GM23338 (cell line): ENCODE data around the gene RAI14. TPM values are rescaled to one million over a fixed set of nuclear protein-coding genes. Genes with fewer than 3 reads are reported as not detected.
A peak's percentile ranks its signal among the peaks of the same experiment; 100 is the strongest.

Experiments used
- ATAC-seq: fragments of 200-7000 bp; cut with Tn5 transposase; 3 replicates; pipeline ENCODE4 v1.9.1; 2020
- DNase-seq: peaks from one replicate; pipeline ENCODE4 v3.0.0-alpha.2; 2015; ENCODE audit warnings: low spot score
- H2AFZ ChIP-seq: fragments of 200-600 bp; sonication (generic); 2 replicates; pipeline ENCODE4 v1.8.0; 2016; ENCODE audit warnings: antibody characterized with exemption, mild to moderate bottlenecking, moderate library complexity
- H3F3A ChIP-seq: fragments of 200-600 bp; sonication (generic); replicated peaks from 2 replicates; pipeline ENCODE4 v1.8.0; 2017; ENCODE audit warnings: antibody characterized with exemption, mixed run types, low read depth
- H3K27ac ChIP-seq: fragments of 200-600 bp; sonication (generic); 2 replicates; pipeline ENCODE4 v1.6.1; 2016; ENCODE audit warnings: low read depth
- H3K27me3 ChIP-seq: fragments of 200-600 bp; sonication (generic); 2 replicates; pipeline ENCODE4 v1.8.0; 2016; ENCODE audit warnings: mild to moderate bottlenecking, mixed run types, moderate library complexity; ENCODE audit not compliant: insufficient read depth
- H3K36me3 ChIP-seq: fragments of 200-600 bp; sonication (generic); 2 replicates; pipeline ENCODE4 v1.8.0; 2016; ENCODE audit warnings: mild to moderate bottlenecking; ENCODE audit not compliant: insufficient read depth
- H3K4me1 ChIP-seq: fragments of 200-600 bp; sonication (generic); 2 replicates; pipeline ENCODE4 v1.8.0; 2016; ENCODE audit warnings: mild to moderate bottlenecking, moderate library complexity; ENCODE audit not compliant: insufficient read depth
- H3K4me2 ChIP-seq: fragments of 200-600 bp; sonication (generic); 2 replicates; pipeline ENCODE4 v1.7.1; 2017; ENCODE audit warnings: mixed run types
- H3K4me3 ChIP-seq: fragments of 200-600 bp; sonication (generic); 2 replicates; pipeline ENCODE4 v1.6.1; 2016; ENCODE audit warnings: mixed run types
- H3K79me2 ChIP-seq: fragments of 200-600 bp; sonication (generic); replicated peaks from 2 replicates; pipeline ENCODE4 v1.8.0; 2017; ENCODE audit warnings: mild to moderate bottlenecking; ENCODE audit not compliant: insufficient read depth
- H3K9me2 ChIP-seq: fragments of 200-600 bp; sonication (generic); 2 replicates; pipeline ENCODE4 v1.8.0; 2017; ENCODE audit not compliant: insufficient read depth
- H4K20me1 ChIP-seq: fragments of 200-600 bp; sonication (generic); replicated peaks from 2 replicates; pipeline ENCODE4 v1.8.0; 2017; ENCODE audit warnings: mild to moderate bottlenecking; ENCODE audit not compliant: insufficient read depth
- H3K27ac Mint-ChIP-seq: 2 replicates; pipeline ENCODE4 v1.8.0; 2020; ENCODE audit warnings: inconsistent platforms, mild to moderate bottlenecking, moderate library complexity, mixed read lengths
- H3K27me3 Mint-ChIP-seq: 3 replicates; pipeline ENCODE4 v1.8.0; 2022; ENCODE audit warnings: low read depth, mild to moderate bottlenecking, moderate library complexity, mixed read lengths, inconsistent platforms; ENCODE audit not compliant: insufficient read depth, poor library complexity
- H3K36me3 Mint-ChIP-seq: 3 replicates; pipeline ENCODE4 v1.8.0; 2021; ENCODE audit warnings: low read depth, mild to moderate bottlenecking, inconsistent platforms, moderate library complexity, mixed read lengths
- H3K4me1 Mint-ChIP-seq: 3 replicates; pipeline ENCODE4 v1.8.0; 2020; ENCODE audit warnings: mild to moderate bottlenecking, inconsistent platforms, mixed read lengths
- H3K4me3 Mint-ChIP-seq: 3 replicates; pipeline ENCODE4 v1.8.0; 2021; ENCODE audit warnings: moderate library complexity, mild to moderate bottlenecking, inconsistent platforms, mixed read lengths
- H3K9me3 Mint-ChIP-seq: 3 replicates; pipeline ENCODE4 v1.8.0; 2020; ENCODE audit warnings: moderate library complexity, mild to moderate bottlenecking, inconsistent platforms, mixed read lengths
- CREB1 ChIP-seq: fragments of 250-450 bp; sonication (Bioruptor Pico); IDR thresholded peaks from 2 replicates; pipeline ENCODE4 v1.5.0; 2020; ENCODE audit warnings: low read depth, mild to moderate bottlenecking, moderate library complexity
- ETS1 ChIP-seq: IDR thresholded peaks from 2 replicates; pipeline ENCODE4 v1.6.1; 2016; ENCODE audit warnings: antibody characterized with exemption
- EZH2 ChIP-seq: fragments of 200-600 bp; sonication (generic); IDR thresholded peaks from one replicate; pipeline ENCODE4 v1.8.0; 2017; ENCODE audit warnings: antibody characterized with exemption, mild to moderate bottlenecking, low read depth; ENCODE audit not compliant: unreplicated experiment
- EZH2phosphoT487 ChIP-seq: fragments of 200-600 bp; sonication (generic); IDR thresholded peaks from one replicate; pipeline ENCODE4 v1.8.1; 2018; ENCODE audit warnings: antibody characterized with exemption; ENCODE audit not compliant: unreplicated experiment
- JUNB ChIP-seq: IDR thresholded peaks from one replicate; pipeline ENCODE4 v1.6.1; 2016; ENCODE audit warnings: antibody characterized with exemption; ENCODE audit not compliant: unreplicated experiment
- REST ChIP-seq: IDR thresholded peaks from one replicate; pipeline ENCODE4 v1.6.1; 2018; ENCODE audit warnings: antibody characterized with exemption; ENCODE audit not compliant: unreplicated experiment
- STAT1 ChIP-seq: IDR thresholded peaks from one replicate; pipeline ENCODE4 v1.6.1; 2016; ENCODE audit warnings: antibody characterized with exemption; ENCODE audit not compliant: unreplicated experiment
- ZNF114 ChIP-seq: fragments of 250-450 bp; sonication (Bioruptor Pico); IDR thresholded peaks from 2 replicates; pipeline ENCODE4 v1.5.0; 2020; ENCODE audit warnings: mild to moderate bottlenecking, moderate library complexity
- ZNF462 ChIP-seq: fragments of 250-450 bp; sonication (Bioruptor Pico); IDR thresholded peaks from 2 replicates; pipeline ENCODE4 v1.5.0; 2020; ENCODE audit warnings: mild to moderate bottlenecking, moderate library complexity
- polyA plus RNA-seq: library from polyadenylated mRNA; unstranded; fragments of >200 nt; fragmentation: Nextera tagmentation; extraction: Ambion mirVana; gene quantifications from 2 replicates; pipeline ENCODE4 v1.2.1, GENCODE V29; 2016
- total RNA-seq: library from RNA; depleted of rRNA; stranded (reverse); fragments of >200 nt; shearing (Covaris generic); gene quantifications from 2 replicates; pipeline ENCODE4 v1.2.3, GENCODE V29; 2014
- TF ChIP-seq, protein P1 (sequence below), 2 experiments: fragments of 200-600 bp in 1 of 2; sonication (generic) in 1 of 2; conservative IDR thresholded peaks; 2 replicates each; pipeline versions ENCODE4 v1.5.1 to v1.6.1; 2016 to 2017; ENCODE audit warnings: antibody characterized with exemption in 2 of 2, low read depth in 2 of 2, mild to moderate bottlenecking in 2 of 2, moderate library complexity in 1 of 2

Gene RAI14
- total and polyA plus RNA-seq, 2 experiments from 2014 or later: 58.8 to 95.8 TPM

DNA sequence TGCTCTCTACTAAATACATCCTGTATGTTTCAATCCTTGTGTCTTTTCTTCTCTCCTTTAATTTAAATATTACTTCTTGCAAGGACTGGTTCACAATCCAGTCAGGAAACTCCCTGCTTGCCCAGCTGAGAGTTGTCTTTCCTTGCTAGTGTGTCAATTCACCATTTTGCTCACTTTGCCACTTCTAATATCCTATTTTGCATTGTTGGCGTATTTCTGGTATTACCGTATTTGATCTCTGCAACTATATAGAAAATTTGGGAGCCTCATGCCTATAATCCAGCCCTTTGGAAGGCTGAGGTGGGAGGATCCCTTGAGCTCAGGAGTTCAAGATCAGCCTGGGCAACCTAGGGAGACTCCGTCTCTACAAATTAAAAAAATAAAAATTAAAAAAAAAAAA is 92.3 kb downstream of the RAI14 start (continued):
- no peak for TF ChIP-seq ZNF462
- TF ChIP-seq EZH2phosphoT487: no peak
- TF ChIP-seq CREB1 (CRISPR knock-in tag): no peak
- TF ChIP-seq, protein P1, sequence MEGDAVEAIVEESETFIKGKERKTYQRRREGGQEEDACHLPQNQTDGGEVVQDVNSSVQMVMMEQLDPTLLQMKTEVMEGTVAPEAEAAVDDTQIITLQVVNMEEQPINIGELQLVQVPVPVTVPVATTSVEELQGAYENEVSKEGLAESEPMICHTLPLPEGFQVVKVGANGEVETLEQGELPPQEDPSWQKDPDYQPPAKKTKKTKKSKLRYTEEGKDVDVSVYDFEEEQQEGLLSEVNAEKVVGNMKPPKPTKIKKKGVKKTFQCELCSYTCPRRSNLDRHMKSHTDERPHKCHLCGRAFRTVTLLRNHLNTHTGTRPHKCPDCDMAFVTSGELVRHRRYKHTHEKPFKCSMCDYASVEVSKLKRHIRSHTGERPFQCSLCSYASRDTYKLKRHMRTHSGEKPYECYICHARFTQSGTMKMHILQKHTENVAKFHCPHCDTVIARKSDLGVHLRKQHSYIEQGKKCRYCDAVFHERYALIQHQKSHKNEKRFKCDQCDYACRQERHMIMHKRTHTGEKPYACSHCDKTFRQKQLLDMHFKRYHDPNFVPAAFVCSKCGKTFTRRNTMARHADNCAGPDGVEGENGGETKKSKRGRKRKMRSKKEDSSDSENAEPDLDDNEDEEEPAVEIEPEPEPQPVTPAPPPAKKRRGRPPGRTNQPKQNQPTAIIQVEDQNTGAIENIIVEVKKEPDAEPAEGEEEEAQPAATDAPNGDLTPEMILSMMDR (conservative IDR thresholded peaks at IDR 0.05; ENCODE audit: low read depth in 2 of 2): no peak

DNA sequence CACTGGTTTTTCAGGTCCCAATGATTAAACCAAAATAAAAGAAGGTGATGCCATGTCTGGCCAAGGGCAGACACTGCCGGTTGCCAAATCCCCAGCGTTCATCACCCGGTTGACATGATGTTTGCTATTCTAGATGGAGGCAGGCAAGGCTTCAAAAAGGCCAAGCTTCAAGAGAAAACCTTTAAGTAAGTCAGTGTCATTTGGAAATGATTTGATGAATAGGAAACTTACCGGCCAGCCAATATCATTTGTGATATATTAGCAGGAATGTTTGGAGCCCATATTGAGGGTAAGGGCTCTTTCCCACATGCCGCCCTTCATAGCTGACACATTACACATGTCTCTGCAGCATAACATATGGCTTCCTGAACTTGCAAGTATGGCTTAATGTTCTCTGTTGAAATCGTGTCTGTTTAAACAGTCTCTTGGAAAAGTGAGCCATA is 93.3 kb downstream of the RAI14 start:
- Histone ChIP-seq H3K4me1 (peaks cover 34% of the 10 kb centered on the region), H3K27ac (0 out of 2 replicates have a peak overlapping the region, but pooled peaks have one; percentile 76), H3K36me3 (peaks cover 3% of the 10 kb centered on the region; the same call in 1 of the 2 replicates), H3K79me2 (peaks cover 95% of the 10 kb centered on the region), H3K4me3 (no peak overlapping the region), H3K27me3 (no peaks in the 10 kb centered on the region), H2AFZ (no peak overlapping the region), H4K20me1 (peaks cover 11% of the 10 kb centered on the region; the same call in 1 of the 2 replicates), H3K4me2 (no peak overlapping the region), H3K9me2 (no peaks in the 10 kb centered on the region), H3F3A (no peaks in the 10 kb centered on the region)
- no peak for DNase-seq
- ATAC-seq: no peak
- H3K9me3 Mint-ChIP-seq: no peaks in the 10 kb centered on the region
- H3K27ac Mint-ChIP-seq: no peak overlapping the region
- peaks cover 2% of the 10 kb centered on the region for H3K27me3 Mint-ChIP-seq
- H3K4me3 Mint-ChIP-seq: no peak overlapping the region
- H3K36me3 Mint-ChIP-seq: peaks cover 14% of the 10 kb centered on the region; the same call in 2 of the 3 replicates
- H3K4me1 Mint-ChIP-seq: peaks cover 28% of the 10 kb centered on the region
- TF ChIP-seq CREB1 (CRISPR knock-in tag): no peak
- no peak for TF ChIP-seq JUNB
- no peak for TF ChIP-seq EZH2
- no peak for TF ChIP-seq ZNF114 (CRISPR knock-in tag)
- no peak for TF ChIP-seq ETS1
- no peak for TF ChIP-seq STAT1
- TF ChIP-seq REST: no peak
